Glomerular visceral epithelial cell (primary cell): ENCODE measurements around the gene CNTN6.
A peak's percentile ranks its signal among the peaks of the same experiment; 100 is the strongest.

Experiments
- DNase-seq: peaks from one replicate; pipeline ENCODE4 v3.0.0-alpha.2; 2016; ENCODE audit errors: extremely low spot score

Gene CNTN6

GRCh38 chr3:1172644-1173043 lies 79.8 kb downstream of the CNTN6 start:
- DNase-seq = no peak

GRCh38 chr3:1179146-1179545 lies 86.3 kb downstream of the CNTN6 start:
- no peak for DNase-seq

DNA sequence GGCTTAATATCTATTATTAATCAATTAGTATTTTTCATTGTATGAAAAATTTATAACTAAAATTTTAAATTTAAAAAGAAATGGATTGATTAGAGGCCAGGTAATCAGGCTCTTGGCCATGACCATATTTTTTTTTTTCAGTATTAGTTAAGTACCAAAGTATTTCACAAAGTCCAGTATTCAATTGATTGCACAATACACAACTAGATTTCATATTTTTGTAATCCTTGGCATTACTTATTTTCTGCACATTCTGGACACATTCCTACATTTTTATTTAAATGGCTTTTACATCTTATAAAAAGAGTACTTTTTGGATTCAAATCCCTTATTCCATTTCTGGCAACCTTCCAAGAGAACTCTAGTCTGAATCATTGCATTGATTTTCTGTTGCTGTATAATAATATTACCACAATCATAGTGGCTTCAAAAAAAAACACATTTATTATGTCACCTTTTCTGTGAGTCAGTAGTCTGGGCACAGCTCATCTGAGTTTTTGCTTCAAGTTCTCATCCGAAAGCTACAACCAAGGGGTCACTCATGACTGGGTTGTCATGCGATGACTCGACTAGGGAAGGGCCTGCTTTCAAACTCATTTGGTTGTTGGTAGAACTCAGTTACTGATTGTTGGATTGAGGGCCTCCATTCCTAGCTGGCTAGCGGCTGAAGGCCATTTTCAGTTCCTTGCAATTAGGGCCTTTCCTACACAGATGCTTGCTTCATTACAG lies 90.7 kb downstream of the CNTN6 start:
- peak; percentile 78 for DNase-seq

DNA sequence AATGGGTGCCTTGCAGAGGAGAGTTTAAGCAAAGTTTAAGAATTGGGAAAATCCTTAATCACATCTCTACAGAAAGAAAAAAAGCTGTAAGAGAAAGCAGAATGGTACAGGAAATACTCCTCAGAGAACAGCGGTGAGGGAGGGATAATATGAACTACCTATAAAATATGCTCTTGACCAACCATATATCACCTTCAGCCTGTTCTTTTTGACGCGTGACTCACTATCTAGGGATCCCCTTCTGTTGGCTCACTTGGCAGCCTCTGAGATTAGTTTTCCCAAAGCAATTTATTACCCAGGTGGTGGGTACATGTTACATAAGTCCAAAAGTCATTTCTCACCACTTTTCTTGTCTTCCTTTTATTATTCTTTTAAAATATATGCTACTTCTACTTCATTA lies 97.7 kb downstream of the CNTN6 start:
- DNase-seq = peak; percentile 71

- peak; percentile 76 for DNase-seq
Measured at GRCh38 chr3:1191026-1191425, 98.2 kb downstream of the CNTN6 start.

- peak; percentile 76 for DNase-seq
Measured at GRCh38 chr3:1195947-1196346, 103.1 kb downstream of the CNTN6 start.

DNA sequence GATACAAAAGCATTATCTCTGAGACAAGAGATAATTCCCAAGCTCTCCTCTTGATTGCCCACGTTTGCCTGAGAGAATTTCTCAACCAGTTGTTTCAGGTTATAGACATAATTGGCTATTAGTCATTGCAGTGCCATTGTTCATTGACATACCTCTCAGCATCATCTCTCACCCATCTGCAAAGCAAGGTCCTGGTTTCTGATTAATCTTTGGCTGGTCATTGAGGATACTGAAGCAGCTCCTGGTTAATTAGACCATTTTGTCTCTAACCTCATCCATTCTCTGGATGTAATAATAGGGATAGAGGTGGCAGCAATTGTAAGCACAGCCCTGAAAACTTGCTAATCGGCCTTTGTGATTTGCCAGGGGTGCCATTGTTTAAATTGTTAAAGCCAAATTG lies 104.2 kb downstream of the CNTN6 start:
- DNase-seq = peak; percentile 24

DNA sequence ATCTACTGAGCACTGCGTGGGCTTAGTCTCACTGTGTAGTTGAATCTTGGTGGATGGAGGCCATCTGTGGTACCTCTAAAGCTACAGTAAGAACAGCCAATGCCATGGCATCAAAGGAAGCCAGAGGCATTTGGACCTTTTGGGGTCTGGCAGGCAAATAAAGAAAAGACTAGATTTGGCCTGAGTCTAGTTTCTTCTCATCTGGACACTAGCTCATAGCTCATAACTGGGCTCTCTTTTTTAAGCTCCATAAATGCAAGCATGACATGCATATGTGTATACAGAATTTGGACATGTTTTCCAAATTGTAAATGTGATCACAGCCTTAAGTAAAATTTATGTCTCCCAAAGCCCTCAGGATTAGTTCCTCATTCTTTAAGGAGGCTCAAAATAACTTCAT lies 107.5 kb downstream of the CNTN6 start:
- no peak for DNase-seq

- peak; percentile 6 for DNase-seq
Measured at GRCh38 chr3:1207904-1208303, 115.1 kb downstream of the CNTN6 start.

GRCh38 chr3:1214933-1215332 lies 122.1 kb downstream of the CNTN6 start:
- no peak for DNase-seq

- no peak for DNase-seq
Measured at GRCh38 chr3:1216856-1217255, 124.0 kb downstream of the CNTN6 start.

DNA sequence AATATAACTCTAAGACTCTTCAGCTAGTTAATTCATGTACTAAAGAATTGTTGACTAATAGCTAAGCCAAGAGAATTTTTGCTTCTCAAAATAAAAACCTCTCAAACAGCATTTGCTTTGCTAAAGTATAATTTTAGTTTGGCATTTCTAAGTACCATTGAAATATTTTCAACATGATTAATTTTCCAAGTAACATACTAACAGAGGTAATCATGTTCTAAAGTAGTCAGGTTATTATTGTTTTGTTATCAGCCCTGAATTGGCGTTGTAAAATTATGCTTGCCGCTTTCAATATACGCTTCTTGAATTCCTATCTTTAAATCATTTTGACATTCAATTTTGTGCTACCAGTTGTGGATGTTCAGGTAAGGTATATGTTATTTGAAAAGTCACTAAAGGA lies 134.3 kb downstream of the CNTN6 start:
- no peak for DNase-seq

DNA sequence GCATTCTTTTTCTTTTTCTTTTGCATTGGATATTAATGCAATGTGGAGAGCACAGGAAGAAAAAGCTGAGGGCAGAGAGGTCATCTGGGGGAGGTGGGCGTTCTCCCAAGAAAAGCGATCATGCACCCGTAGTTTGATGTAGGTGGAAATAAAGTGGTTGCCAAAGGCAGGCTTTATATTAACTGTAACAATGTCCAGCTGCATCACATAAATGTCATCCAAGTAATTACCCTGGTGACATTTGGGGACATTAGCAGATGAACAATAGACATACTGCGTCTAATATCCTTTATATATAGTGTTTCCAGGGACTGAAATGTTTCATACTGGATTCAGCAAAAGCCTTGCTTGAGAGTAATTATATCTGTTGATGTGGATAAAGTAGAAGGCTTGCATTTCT lies 135.5 kb downstream of the CNTN6 start:
- DNase-seq = no peak

DNA sequence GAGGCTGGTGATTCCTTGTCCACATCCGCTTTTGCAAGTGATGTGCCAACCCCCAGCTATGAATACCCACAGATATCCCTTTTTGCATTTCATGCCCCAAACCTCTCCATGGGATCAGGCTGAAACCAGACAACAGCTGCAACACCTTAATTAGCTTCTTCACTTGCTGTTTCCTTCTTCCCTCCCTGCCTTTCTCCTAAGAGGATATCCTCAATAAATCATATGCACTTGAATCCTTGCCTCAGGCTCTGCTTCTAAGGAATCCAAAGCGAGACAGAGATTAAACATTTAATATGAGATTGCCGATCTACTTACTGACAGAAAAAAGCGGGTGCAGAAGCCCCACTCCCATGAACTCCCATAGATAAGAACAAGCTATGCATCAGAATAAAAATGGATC lies 138.1 kb downstream of the CNTN6 start:
- DNase-seq = no peak

DNA sequence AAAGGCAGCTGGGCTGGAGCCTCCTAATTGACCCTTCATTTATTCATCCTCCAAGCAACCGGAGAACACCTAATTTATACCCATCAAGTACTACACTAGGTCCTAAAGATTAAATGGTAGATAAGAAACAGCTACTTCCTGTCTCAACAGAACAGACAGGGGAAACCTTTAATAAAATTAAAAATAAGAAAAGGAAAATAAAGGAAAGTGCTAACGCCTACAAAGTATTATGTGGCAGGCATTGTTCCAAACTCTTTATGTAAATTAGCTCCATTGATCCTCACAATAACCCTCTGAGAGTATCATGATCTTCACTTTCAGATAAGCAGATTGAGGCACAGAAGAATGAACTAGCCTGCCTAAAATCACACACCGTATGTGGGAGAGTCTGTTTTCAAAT lies 139.5 kb downstream of the CNTN6 start:
- no peak for DNase-seq

GRCh38 chr3:1235526-1236120 lies 142.8 kb downstream of the CNTN6 start:
- no peak for DNase-seq

DNA sequence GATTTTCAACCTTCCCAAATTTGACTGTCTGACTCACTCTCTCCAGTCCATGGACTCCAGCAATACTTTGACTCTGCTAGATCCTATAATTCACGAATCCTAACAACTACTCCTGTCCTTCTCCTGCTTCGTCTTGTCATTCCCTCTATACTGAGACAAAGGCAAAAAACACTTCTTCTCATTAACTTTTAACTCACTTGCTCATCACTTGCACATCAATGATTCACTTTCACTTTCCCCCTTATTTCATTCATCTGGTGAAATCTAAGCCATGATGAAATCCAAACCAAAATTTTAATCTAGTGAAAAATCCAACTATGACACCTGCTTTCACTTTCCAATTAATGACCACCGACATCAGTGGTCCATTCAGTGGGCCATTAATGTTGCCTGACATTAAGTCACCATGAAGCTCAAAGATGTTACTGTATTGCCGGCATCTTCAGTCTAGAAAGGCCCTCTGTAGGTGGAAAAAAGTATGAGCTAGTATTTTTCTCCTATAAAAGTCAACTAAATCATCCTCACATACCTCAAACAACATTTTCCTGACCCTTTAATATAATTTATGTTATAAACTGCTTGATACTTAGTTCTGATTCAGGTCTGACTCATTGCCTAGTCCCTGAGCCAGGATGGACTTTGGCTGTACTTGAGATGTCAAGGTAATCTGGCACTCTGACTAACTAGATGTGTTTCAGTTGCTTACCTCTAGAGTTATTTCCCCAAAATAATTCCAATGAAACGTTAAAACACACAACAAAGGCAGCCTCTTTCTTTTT lies 158.6 kb downstream of the CNTN6 start:
- peak; percentile 36 for DNase-seq

DNA sequence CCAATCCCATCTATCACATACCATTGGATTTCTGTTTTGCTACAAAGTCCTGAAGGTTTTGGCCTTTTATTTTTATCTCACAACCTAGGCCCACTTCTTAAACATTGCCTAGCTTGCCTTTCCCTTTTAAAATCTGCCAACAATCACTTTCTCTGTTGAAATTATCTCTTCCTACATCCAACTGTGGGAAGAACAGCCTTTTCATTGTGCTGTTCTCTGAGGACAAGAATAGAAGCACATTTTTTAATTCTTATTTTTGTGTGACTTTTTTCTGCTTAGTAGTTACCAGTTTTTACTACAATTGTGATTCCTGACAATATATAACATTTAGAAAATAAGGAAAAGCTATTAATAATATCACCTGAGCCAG lies 159.2 kb downstream of the CNTN6 start:
- DNase-seq = no peak

- no peak for DNase-seq
Measured at GRCh38 chr3:1262246-1262645, 169.4 kb downstream of the CNTN6 start.

DNA sequence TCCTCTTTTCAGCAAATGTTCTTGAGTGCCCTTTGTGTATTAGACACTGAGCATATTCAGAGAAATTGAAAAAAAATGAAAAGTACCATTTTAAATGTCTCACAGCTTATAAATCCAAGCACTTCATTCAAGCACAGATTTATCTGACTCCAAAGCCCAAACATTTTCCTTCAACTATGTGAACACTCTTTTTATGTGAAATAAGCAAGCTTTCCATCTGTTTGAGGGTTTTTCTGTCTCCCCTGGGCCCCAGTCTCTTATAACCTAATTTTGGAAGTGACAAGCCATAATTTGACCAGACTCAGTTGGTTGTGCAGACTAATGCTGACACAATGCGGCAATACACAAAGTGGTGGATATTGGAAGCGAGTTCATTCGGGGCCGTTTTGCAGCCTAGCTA lies 170.3 kb downstream of the CNTN6 start:
- no peak for DNase-seq

- no peak for DNase-seq
Measured at GRCh38 chr3:1269808-1270207, 177.0 kb downstream of the CNTN6 start.

- DNase-seq = no peak
Measured at GRCh38 chr3:1272546-1273265, 179.9 kb downstream of the CNTN6 start.
